ENCODE data around the gene HOXD11. TPM values are rescaled to one million over a fixed set of nuclear protein-coding genes. Genes with fewer than 3 reads are reported as not detected.

Gene HOXD11
- total RNA-seq, 4 donors from 2014 or later, result not detected

- WGBS, result 15% methylated on average over 45 of the region's 49 CpGs
- Histone ChIP-seq H3K27me3 (peaks cover 97% of the 10 kb centered on the region), H3K36me3 (no peaks in the 10 kb centered on the region), H3K4me1 (peaks cover 48% of the 10 kb centered on the region), H3K4me3 (peak overlapping the region; percentile 65), H3K27ac (peak overlapping the region; percentile 96), H3K9me3 (no peaks in the 10 kb centered on the region)
- no peak for TF ChIP-seq POLR2A (IDR thresholded peaks at IDR 0.05)
- TF ChIP-seq EP300 (IDR thresholded peaks at IDR 0.05), result no peak
- DNase-seq (ENCODE audit: low spot score in 2 of 2), result peak; percentile 61 to 68
Measured at GRCh38 chr2:176128172-176128981, 21.3 kb downstream of the HOXD11 start.

DNA sequence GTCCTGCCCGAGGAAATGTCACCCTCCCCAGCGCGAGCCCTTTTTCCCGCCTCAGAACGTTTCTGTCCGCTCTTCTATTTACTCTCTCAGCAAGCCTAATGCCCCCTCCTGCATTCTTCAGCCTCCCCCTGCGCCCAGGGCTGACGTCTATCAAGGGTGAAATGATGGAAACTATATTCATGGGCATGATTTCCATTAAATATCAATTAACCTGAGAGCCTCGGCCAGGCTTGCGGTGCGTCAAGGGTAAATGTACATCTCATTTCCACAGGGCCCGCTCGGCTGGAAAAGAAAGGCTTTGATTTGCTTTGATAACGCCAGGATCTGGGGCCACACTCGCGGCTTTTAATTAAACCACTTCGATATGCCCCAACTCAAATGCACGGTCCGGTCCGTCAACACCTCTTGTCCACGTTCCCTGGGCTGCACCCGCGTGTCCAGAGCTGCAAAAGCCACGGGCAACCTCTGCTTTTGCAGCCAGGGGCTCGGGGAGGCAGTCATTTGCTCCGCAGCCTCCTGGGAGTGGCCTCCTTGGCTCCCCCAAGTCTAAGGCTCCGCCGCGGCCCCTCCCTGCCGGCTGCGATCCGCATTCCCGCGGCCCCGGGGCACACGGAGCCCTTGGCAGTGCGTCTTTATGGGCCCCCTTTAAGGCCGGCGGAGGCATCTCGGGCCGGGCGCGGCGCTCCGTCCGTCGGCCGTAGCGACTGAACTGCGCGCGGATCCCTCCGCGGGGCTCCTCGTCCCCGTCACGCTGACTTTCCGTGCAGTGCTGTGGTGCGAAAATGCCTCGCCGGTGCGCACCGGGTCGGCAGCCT lies 22.1 kb downstream of the HOXD11 start, which contains the start of gene HOXD8:
Gene HOXD8, plus strand, starts transcription at position 724 of the 815 bp plus-strand sequence. CDS start 662 bp downstream, outside the sequence.
- peak in 1 of 2 donors; percentile 77 for DNase-seq (ENCODE audit: low spot score in 2 of 2)
- Histone ChIP-seq H3K27me3 (peaks cover 95% of the 10 kb centered on the region), H3K4me1 (peaks cover 42% of the 10 kb centered on the region), H3K4me3 (peak within 1 kb of the TSS; percentile 65), H3K36me3 (no peaks in the 10 kb centered on the region), H3K27ac (peak within 1 kb of the TSS; percentile 96), H3K9me3 (no peaks in the 10 kb centered on the region)
- no peak for TF ChIP-seq EP300 (IDR thresholded peaks at IDR 0.05)
- peak in 2 of 3 donors; percentile 57 to 92 for TF ChIP-seq POLR2AphosphoS5 (IDR thresholded peaks at IDR 0.05)
- TF ChIP-seq POLR2A (IDR thresholded peaks at IDR 0.05), result no peak
- 5% methylated on average over 8 of the region's 64 CpGs for WGBS

GRCh38 chr2:176129813-176130146 lies 22.7 kb downstream of the HOXD11 start:
- Histone ChIP-seq H3K4me1 (peaks cover 43% of the 10 kb centered on the region), H3K4me3 (peak overlapping the region; percentile 65), H3K27ac (peak overlapping the region; percentile 96), H3K36me3 (no peaks in the 10 kb centered on the region), H3K9me3 (no peaks in the 10 kb centered on the region), H3K27me3 (peaks cover 95% of the 10 kb centered on the region)
- DNase-seq (ENCODE audit: low spot score in 2 of 2), result peak in 1 of 2 donors; percentile 73
- no CpG with 5 or more reads among the region's 43 CpGs for WGBS
- TF ChIP-seq POLR2AphosphoS5 (IDR thresholded peaks at IDR 0.05) (no peak), EP300 (IDR thresholded peaks at IDR 0.05) (no peak), POLR2A (IDR thresholded peaks at IDR 0.05) (no peak)
- TF ChIP-seq, protein P1, sequence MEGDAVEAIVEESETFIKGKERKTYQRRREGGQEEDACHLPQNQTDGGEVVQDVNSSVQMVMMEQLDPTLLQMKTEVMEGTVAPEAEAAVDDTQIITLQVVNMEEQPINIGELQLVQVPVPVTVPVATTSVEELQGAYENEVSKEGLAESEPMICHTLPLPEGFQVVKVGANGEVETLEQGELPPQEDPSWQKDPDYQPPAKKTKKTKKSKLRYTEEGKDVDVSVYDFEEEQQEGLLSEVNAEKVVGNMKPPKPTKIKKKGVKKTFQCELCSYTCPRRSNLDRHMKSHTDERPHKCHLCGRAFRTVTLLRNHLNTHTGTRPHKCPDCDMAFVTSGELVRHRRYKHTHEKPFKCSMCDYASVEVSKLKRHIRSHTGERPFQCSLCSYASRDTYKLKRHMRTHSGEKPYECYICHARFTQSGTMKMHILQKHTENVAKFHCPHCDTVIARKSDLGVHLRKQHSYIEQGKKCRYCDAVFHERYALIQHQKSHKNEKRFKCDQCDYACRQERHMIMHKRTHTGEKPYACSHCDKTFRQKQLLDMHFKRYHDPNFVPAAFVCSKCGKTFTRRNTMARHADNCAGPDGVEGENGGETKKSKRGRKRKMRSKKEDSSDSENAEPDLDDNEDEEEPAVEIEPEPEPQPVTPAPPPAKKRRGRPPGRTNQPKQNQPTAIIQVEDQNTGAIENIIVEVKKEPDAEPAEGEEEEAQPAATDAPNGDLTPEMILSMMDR (IDR thresholded peaks at IDR 0.05), result no peak

- peak in 1 of 2 donors; percentile 76 for DNase-seq (ENCODE audit: low spot score in 2 of 2)
Measured at GRCh38 chr2:176130147-176130956, 23.3 kb downstream of the HOXD11 start.

GRCh38 chr2:176130957-176131847 lies 24.1 kb downstream of the HOXD11 start:
- WGBS, result 25% methylated on average over 15 of the region's 15 CpGs
- Histone ChIP-seq H3K4me3 (peak overlapping the region; percentile 65), H3K27me3 (peaks cover 95% of the 10 kb centered on the region), H3K36me3 (no peaks in the 10 kb centered on the region), H3K4me1 (peaks cover 54% of the 10 kb centered on the region), H3K27ac (peak overlapping the region; percentile 96), H3K9me3 (no peaks in the 10 kb centered on the region)
- TF ChIP-seq, protein P1 (IDR thresholded peaks at IDR 0.05), result no peak
- TF ChIP-seq EP300 (IDR thresholded peaks at IDR 0.05) (no peak), POLR2AphosphoS5 (IDR thresholded peaks at IDR 0.05) (no peak), POLR2A (IDR thresholded peaks at IDR 0.05) (no peak)
- DNase-seq (ENCODE audit: low spot score in 2 of 2), result no peak

More at GRCh38 chr2:176130147-176130956, 23.3 kb downstream of the HOXD11 start:
- WGBS, result under 1% methylated on average over 10 of the region's 100 CpGs
- TF ChIP-seq POLR2AphosphoS5 (IDR thresholded peaks at IDR 0.05) (no peak), POLR2A (IDR thresholded peaks at IDR 0.05) (peak; percentile 8 to 23)
- TF ChIP-seq, protein P1 (IDR thresholded peaks at IDR 0.05), result no peak
- Histone ChIP-seq H3K36me3 (no peaks in the 10 kb centered on the region), H3K27ac (peak overlapping the region; percentile 96), H3K4me3 (peak overlapping the region; percentile 65), H3K27me3 (peaks cover 95% of the 10 kb centered on the region), H3K4me1 (peaks cover 49% of the 10 kb centered on the region), H3K9me3 (no peaks in the 10 kb centered on the region)

Measured in suprapubic skin (tissue), 4 donors.